OCI-LY1 (cell line): ENCODE measurements around the gene RAD23B.

ENCODE experiments used
- H2AFZ ChIP-seq: fragments of 200-600 bp; sonication (generic), shearing (Covaris generic); 2 replicates; pipeline ENCODE4 v1.6.0; 2014; ENCODE audit warnings: antibody characterized with exemption, mild to moderate bottlenecking, low read length
- H3F3A ChIP-seq: fragments of 200-600 bp; sonication (generic), shearing (Covaris generic); 2 replicates; pipeline ENCODE4 v1.6.0; 2014; ENCODE audit warnings: mild to moderate bottlenecking, antibody characterized with exemption, low read length, moderate library complexity; ENCODE audit not compliant: insufficient read depth
- H3K27ac ChIP-seq: fragments of 200-600 bp; sonication (generic); 2 replicates; pipeline ENCODE4 v1.5.1; 2014; ENCODE audit warnings: low read length, mixed run types, mild to moderate bottlenecking, low read depth; ENCODE audit not compliant: poor library complexity, severe bottlenecking
- H3K27me3 ChIP-seq: fragments of 200-600 bp; sonication (generic); 2 replicates; pipeline ENCODE4 v1.6.0; 2014; ENCODE audit warnings: antibody characterized with exemption, mild to moderate bottlenecking, low read length, moderate library complexity; ENCODE audit not compliant: insufficient read depth
- H3K36me3 ChIP-seq: fragments of 200-600 bp; sonication (generic); 2 replicates; pipeline ENCODE4 v1.6.1; 2014; ENCODE audit warnings: mild to moderate bottlenecking, antibody characterized with exemption, low read length, moderate library complexity, mixed read lengths; ENCODE audit not compliant: insufficient read depth
- H3K4me1 ChIP-seq: fragments of 200-600 bp; sonication (generic); 2 replicates; pipeline ENCODE4 v1.5.1; 2014; ENCODE audit warnings: mild to moderate bottlenecking, low read length, moderate library complexity; ENCODE audit not compliant: insufficient read depth, severe bottlenecking
- H3K4me2 ChIP-seq: fragments of 200-600 bp; sonication (generic), shearing (Covaris generic); 2 replicates; pipeline ENCODE4 v1.6.1; 2014; ENCODE audit warnings: low read length
- H3K4me3 ChIP-seq: fragments of 200-600 bp; sonication (generic); 2 replicates; pipeline ENCODE4 v1.5.1; 2014; ENCODE audit warnings: low read length, low read depth, mild to moderate bottlenecking, mixed read lengths; ENCODE audit not compliant: poor library complexity, severe bottlenecking
- H3K79me2 ChIP-seq: fragments of 200-600 bp; shearing (Covaris generic); 2 replicates; pipeline ENCODE4 v1.6.1; 2016; ENCODE audit warnings: mixed run types, low read length, mixed read lengths; ENCODE audit not compliant: insufficient read depth
- H3K9ac ChIP-seq: fragments of 200-600 bp; sonication (generic), shearing (Covaris generic); 2 replicates; pipeline ENCODE4 v1.6.1; 2014; ENCODE audit warnings: mild to moderate bottlenecking, low read length, mixed read lengths
- H3K9me2 ChIP-seq: fragments of 200-600 bp; sonication (generic), shearing (Covaris generic); 2 replicates; pipeline ENCODE4 v1.6.1; 2014; ENCODE audit warnings: low read depth, mild to moderate bottlenecking, low read length, mixed read lengths
- H3K9me3 ChIP-seq: fragments of 200-600 bp; shearing (Covaris generic); 2 replicates; pipeline ENCODE4 v1.6.1; 2014; ENCODE audit warnings: low read length, mixed read lengths
- H4K20me1 ChIP-seq: fragments of 200-600 bp; sonication (generic), shearing (Covaris generic); 2 replicates; pipeline ENCODE4 v1.6.0; 2016; ENCODE audit warnings: mild to moderate bottlenecking, low read length; ENCODE audit not compliant: insufficient read depth
- CTCF ChIP-seq: fragments of 200-600 bp; sonication (generic), shearing (Covaris generic); IDR thresholded peaks from 2 replicates; pipeline ENCODE4 v1.5.1; 2017; ENCODE audit warnings: mild to moderate bottlenecking, antibody characterized with exemption, low read length, moderate library complexity, mixed read lengths
- EZH2 ChIP-seq: fragments of 200-600 bp; sonication (generic), shearing (Covaris generic); IDR thresholded peaks from 2 replicates; pipeline ENCODE4 v1.8.0; 2017; ENCODE audit warnings: borderline replicate concordance, mixed run types, mild to moderate bottlenecking, antibody characterized with exemption, low read length, moderate library complexity, mixed read lengths

Gene RAD23B

GRCh38 chr9:107270082-107270481 lies 13.0 kb upstream of the RAD23B start:
- H3F3A ChIP-seq = no peaks in the 10 kb centered on the region
- no peaks in the 10 kb centered on the region for H3K79me2 ChIP-seq
- no peak overlapping the region for H3K27ac ChIP-seq
- no peaks in the 10 kb centered on the region for H3K36me3 ChIP-seq
- no peaks in the 10 kb centered on the region for H3K4me1 ChIP-seq
- no peak overlapping the region for H3K4me3 ChIP-seq
- H2AFZ ChIP-seq = no peak overlapping the region
- TF ChIP-seq EZH2 = no peak
- no peak for TF ChIP-seq CTCF
- no peaks in the 10 kb centered on the region for H3K9me2 ChIP-seq
- no peak overlapping the region for H3K9ac ChIP-seq
- no peaks in the 10 kb centered on the region for H3K27me3 ChIP-seq
- no peaks in the 10 kb centered on the region for H4K20me1 ChIP-seq
- H3K9me3 ChIP-seq = peaks cover 4% of the 10 kb centered on the region; the same call in 1 of the 2 replicates
- H3K4me2 ChIP-seq = no peak overlapping the region

- Histone ChIP-seq H3K4me2 (no peak overlapping the region), H4K20me1 (no peaks in the 10 kb centered on the region), H3K79me2 (no peaks in the 10 kb centered on the region), H3K27ac (no peak overlapping the region), H2AFZ (no peak overlapping the region), H3K27me3 (no peaks in the 10 kb centered on the region), H3F3A (no peaks in the 10 kb centered on the region), H3K4me1 (no peaks in the 10 kb centered on the region), H3K9me3 (no peaks in the 10 kb centered on the region), H3K36me3 (no peaks in the 10 kb centered on the region), H3K9ac (no peak overlapping the region), H3K9me2 (no peaks in the 10 kb centered on the region), H3K4me3 (no peak overlapping the region)
- no peak for TF ChIP-seq CTCF
- TF ChIP-seq EZH2 = no peak
Observed at GRCh38 chr9:107270580-107270979, 12.5 kb upstream of the RAD23B start.

GRCh38 chr9:107273634-107274033 lies 9.4 kb upstream of the RAD23B start:
- no peak overlapping the region for H2AFZ ChIP-seq
- H3K9me2 ChIP-seq = no peaks in the 10 kb centered on the region
- H3K79me2 ChIP-seq = no peaks in the 10 kb centered on the region
- H3K27me3 ChIP-seq = no peaks in the 10 kb centered on the region
- H3K9ac ChIP-seq = no peak overlapping the region
- no peak overlapping the region for H3K27ac ChIP-seq
- no peaks in the 10 kb centered on the region for H4K20me1 ChIP-seq
- H3K36me3 ChIP-seq = no peaks in the 10 kb centered on the region
- H3K4me2 ChIP-seq = no peak overlapping the region
- no peak for TF ChIP-seq CTCF
- no peak for TF ChIP-seq EZH2
- no peaks in the 10 kb centered on the region for H3K9me3 ChIP-seq
- H3F3A ChIP-seq = no peaks in the 10 kb centered on the region
- no peaks in the 10 kb centered on the region for H3K4me1 ChIP-seq
- H3K4me3 ChIP-seq = no peak overlapping the region
